Activated T-cell treated with anti-CD3 and anti-CD28 coated beads, Interleukin-2, amount 50 U/mL, for 72 hours (primary cell): ENCODE measurements around the gene OR51S1. TPM values are rescaled to one million over a fixed set of nuclear protein-coding genes. Genes with fewer than 3 reads are reported as not detected.
"Not testable (repeated sequence)": the region's sequence is repeated elsewhere in the genome, so short reads cannot be mapped to it uniquely, and the experiment has no call there.

ENCODE experiments used
- ATAC-seq, 2 donors: fragments of 150-1000 bp; cut with Tn5 transposase; replicated peaks in 1 of 2; 2 replicates each; pipeline ENCODE4 v1.10.0; 2021; ENCODE audit warnings: moderate library complexity in 2 of 2, mild to moderate bottlenecking in 1 of 2
- DNase-seq, 2 donors: peaks; one replicate each; pipeline ENCODE4 v3.0.0; 2021 to 2022; ENCODE audit warnings: mixed read lengths in 1 of 2
- H3K27ac Mint-ChIP-seq: one replicate; pipeline ENCODE4 v1.8.0; 2022; ENCODE audit warnings: mild to moderate bottlenecking, moderate library complexity, mixed read lengths
- H3K27me3 Mint-ChIP-seq: one replicate; pipeline ENCODE4 v1.8.0; 2022; ENCODE audit warnings: low read depth, mixed read lengths
- H3K36me3 Mint-ChIP-seq, 2 donors: one replicate each; pipeline ENCODE4 v1.8.0; 2022; ENCODE audit warnings: mixed read lengths in 2 of 2, mild to moderate bottlenecking in 1 of 2; ENCODE audit not compliant: insufficient read depth in 2 of 2
- H3K4me1 Mint-ChIP-seq: one replicate; pipeline ENCODE4 v1.8.0; 2022; ENCODE audit warnings: low read depth, mixed read lengths
- H3K4me3 Mint-ChIP-seq, 2 donors: one replicate each; pipeline ENCODE4 v1.8.0; 2022; ENCODE audit warnings: mild to moderate bottlenecking in 2 of 2, mixed read lengths in 2 of 2, moderate library complexity in 2 of 2
- H3K9me3 Mint-ChIP-seq, 2 donors: one replicate each; pipeline ENCODE4 v1.8.0; 2022; ENCODE audit warnings: mixed read lengths in 2 of 2
- total RNA-seq, 2 donors: library from RNA; stranded (reverse); gene quantifications; one replicate each; pipeline ENCODE4 v1.2.3, GENCODE V29; 2022

The OR51S1 gene
- not detected for total RNA-seq

DNA sequence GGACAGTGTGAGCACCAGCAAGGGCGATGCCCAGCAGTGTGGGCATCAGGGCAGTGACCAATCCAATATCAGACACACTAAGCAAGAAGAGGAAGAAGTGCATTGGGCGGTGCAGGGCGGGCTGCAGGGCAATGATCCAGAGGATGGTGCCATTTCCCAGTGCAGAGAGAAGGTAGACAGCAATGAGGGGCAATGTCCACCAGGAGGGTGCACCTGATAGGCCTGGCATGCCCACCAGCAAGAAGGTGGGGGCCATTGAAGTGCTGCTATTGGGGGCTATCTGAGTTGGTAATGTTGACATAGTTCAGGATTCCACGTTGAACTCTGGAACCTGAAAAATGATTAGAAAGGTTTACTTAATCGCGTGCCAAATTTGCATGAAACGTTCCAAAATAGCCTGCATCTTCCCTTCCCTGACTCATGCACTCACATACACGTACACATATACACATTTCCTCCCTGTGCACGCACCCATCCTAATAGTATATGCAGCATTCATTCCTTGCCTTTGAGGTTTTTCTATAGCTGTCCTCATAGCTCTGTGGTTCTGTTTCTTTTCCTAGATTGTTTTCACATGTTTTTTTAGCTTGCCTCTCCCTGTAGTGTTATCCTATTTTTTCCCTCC is at the start of gene OR51S1:
Gene OR51S1, minus strand, starts transcription at position 301 of the 625 bp plus-strand sequence. Its CDS starts 0 bp downstream, at position 301.
- Mint-ChIP-seq H3K36me3 (no peaks in the 10 kb centered on the region), H3K4me3 (no peak within 1 kb of the TSS), H3K4me1 (no peaks in the 10 kb centered on the region), H3K27ac (no peak within 1 kb of the TSS), H3K9me3 (no peaks in the 10 kb centered on the region), H3K27me3 (peaks cover 7% of the 10 kb centered on the region)
- ATAC-seq (no peak), DNase-seq (no peak)

DNA sequence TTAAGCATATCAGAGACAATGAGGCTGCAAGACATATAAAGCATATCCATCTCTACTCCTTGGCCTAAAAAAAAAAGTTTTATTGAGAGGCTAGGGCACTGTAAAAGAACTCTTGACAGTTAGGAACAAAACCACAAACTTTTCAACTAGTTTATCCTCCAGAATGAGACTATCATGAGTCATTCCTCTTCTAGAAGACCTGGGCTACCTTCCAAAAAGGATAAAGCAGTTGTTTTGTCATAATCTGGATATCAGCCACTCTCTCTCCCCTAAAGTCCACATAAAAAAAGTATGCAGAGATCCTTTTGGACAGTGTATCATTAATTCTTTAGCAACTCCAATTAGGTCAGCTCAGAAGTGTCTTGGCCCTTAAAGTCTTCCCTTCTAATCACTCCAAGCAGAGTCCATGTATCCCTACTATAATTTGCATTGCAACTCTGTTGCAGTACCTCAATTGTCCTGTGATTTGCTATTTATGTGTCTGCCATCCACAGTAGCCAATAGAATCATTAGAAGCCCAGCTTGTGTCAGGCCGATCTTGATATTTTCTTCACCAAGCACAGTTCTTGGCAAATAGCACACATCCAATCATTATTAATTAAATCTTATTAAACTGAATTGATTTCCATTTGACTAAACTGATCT is 43.1 kb upstream of the OR51S1 start:
- DNase-seq (no peak), ATAC-seq (no peak)
- Mint-ChIP-seq H3K27ac (no peak overlapping the region), H3K9me3 (peaks cover 0 to 4% of the 10 kb centered on the region in 2 donors), H3K4me1 (no peaks in the 10 kb centered on the region), H3K27me3 (peaks cover 9% of the 10 kb centered on the region), H3K4me3 (no peak overlapping the region), H3K36me3 (no peaks in the 10 kb centered on the region)

GRCh38 chr11:4890279-4890678 is 41.3 kb upstream of the OR51S1 start:
- peaks cover 0 to 4% of the 10 kb centered on the region in 2 donors for H3K9me3 Mint-ChIP-seq

GRCh38 chr11:4887591-4887990 is 38.6 kb upstream of the OR51S1 start:
- ATAC-seq, result no peak
- no peaks in the 10 kb centered on the region for H3K4me1 Mint-ChIP-seq
- H3K36me3 Mint-ChIP-seq, result no peaks in the 10 kb centered on the region
- H3K9me3 Mint-ChIP-seq, result peaks cover 0 to 4% of the 10 kb centered on the region in 2 donors
- no peak for DNase-seq
- no peak overlapping the region for H3K27ac Mint-ChIP-seq
- no peak overlapping the region for H3K4me3 Mint-ChIP-seq
- H3K27me3 Mint-ChIP-seq, result peaks cover 9% of the 10 kb centered on the region

More at GRCh38 chr11:4890279-4890678, 41.3 kb upstream of the OR51S1 start:
- Mint-ChIP-seq H3K27me3 (peaks cover 9% of the 10 kb centered on the region), H3K4me3 (no peak overlapping the region), H3K27ac (no peak overlapping the region), H3K4me1 (no peaks in the 10 kb centered on the region), H3K36me3 (no peaks in the 10 kb centered on the region)
- DNase-seq (no peak), ATAC-seq (no peak)

- Mint-ChIP-seq H3K27me3 (peaks cover 9% of the 10 kb centered on the region), H3K9me3 (peaks cover 0 to 4% of the 10 kb centered on the region in 2 donors), H3K36me3 (no peaks in the 10 kb centered on the region), H3K4me1 (no peaks in the 10 kb centered on the region), H3K4me3 (no peak overlapping the region), H3K27ac (no peak overlapping the region)
- DNase-seq (no peak), ATAC-seq (no peak)
Observed at GRCh38 chr11:4886186-4886585, 37.2 kb upstream of the OR51S1 start.

GRCh38 chr11:4884361-4884760 is 35.4 kb upstream of the OR51S1 start:
- ATAC-seq (no peak), DNase-seq (no peak)
- Mint-ChIP-seq H3K36me3 (no peaks in the 10 kb centered on the region), H3K4me1 (no peaks in the 10 kb centered on the region), H3K27ac (no peak overlapping the region), H3K9me3 (no peaks in the 10 kb centered on the region), H3K4me3 (no peak overlapping the region), H3K27me3 (peaks cover 1% of the 10 kb centered on the region)

- Mint-ChIP-seq H3K27ac (no peak overlapping the region), H3K9me3 (no peaks in the 10 kb centered on the region), H3K36me3 (no peaks in the 10 kb centered on the region), H3K4me1 (no peaks in the 10 kb centered on the region), H3K27me3 (no peaks in the 10 kb centered on the region), H3K4me3 (no peak overlapping the region)
- ATAC-seq (no peak), DNase-seq (no peak)
Observed at GRCh38 chr11:4882543-4882942, 33.5 kb upstream of the OR51S1 start.

DNA sequence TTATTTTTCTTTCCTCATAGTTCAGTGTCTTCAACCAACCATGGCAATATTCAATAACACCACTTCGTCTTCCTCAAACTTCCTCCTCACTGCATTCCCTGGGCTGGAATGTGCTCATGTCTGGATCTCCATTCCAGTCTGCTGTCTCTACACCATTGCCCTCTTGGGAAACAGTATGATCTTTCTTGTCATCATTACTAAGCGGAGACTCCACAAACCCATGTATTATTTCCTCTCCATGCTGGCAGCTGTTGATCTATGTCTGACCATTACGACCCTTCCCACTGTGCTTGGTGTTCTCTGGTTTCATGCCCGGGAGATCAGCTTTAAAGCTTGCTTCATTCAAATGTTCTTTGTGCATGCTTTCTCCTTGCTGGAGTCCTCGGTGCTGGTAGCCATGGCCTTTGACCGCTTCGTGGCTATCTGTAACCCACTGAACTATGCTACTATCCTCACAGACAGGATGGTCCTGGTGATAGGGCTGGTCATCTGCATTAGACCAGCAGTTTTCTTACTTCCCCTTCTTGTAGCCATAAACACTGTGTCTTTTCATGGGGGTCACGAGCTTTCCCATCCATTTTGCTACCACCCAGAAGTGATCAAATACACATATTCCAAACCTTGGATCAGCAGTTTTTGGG is 33.0 kb upstream of the OR51S1 start, which contains the start of gene OR51T1:
Gene OR51T1, plus strand, starts transcription at position 41 of the 641 bp plus-strand sequence. Its CDS starts 0 bp downstream, at position 41.
- Mint-ChIP-seq H3K4me3 (no peak within 1 kb of the TSS), H3K9me3 (no peaks in the 10 kb centered on the region), H3K4me1 (no peaks in the 10 kb centered on the region), H3K27me3 (no peaks in the 10 kb centered on the region), H3K27ac (no peak within 1 kb of the TSS), H3K36me3 (no peaks in the 10 kb centered on the region)
- DNase-seq (no peak), ATAC-seq (no peak)

- Mint-ChIP-seq H3K9me3 (no peaks in the 10 kb centered on the region), H3K36me3 (no peaks in the 10 kb centered on the region), H3K27ac (no peak overlapping the region), H3K27me3 (no peaks in the 10 kb centered on the region), H3K4me1 (no peaks in the 10 kb centered on the region), H3K4me3 (no peak overlapping the region)
- no peak for ATAC-seq
- DNase-seq, result no peak
Observed at GRCh38 chr11:4881188-4881587, 32.2 kb upstream of the OR51S1 start.

- H3K4me1 Mint-ChIP-seq, result no peaks in the 10 kb centered on the region
Observed at GRCh38 chr11:4865855-4866254, 16.8 kb upstream of the OR51S1 start.

GRCh38 chr11:4863876-4864275 is 14.9 kb upstream of the OR51S1 start:
- ATAC-seq (no peak), DNase-seq (no peak)
- Mint-ChIP-seq H3K36me3 (no peaks in the 10 kb centered on the region), H3K27me3 (no peaks in the 10 kb centered on the region), H3K4me3 (no peak overlapping the region), H3K9me3 (peaks cover 1 to 2% of the 10 kb centered on the region in 2 donors), H3K27ac (no peak overlapping the region), H3K4me1 (no peaks in the 10 kb centered on the region)

More at GRCh38 chr11:4865855-4866254, 16.8 kb upstream of the OR51S1 start:
- H3K4me3 Mint-ChIP-seq, result no peak overlapping the region
- H3K9me3 Mint-ChIP-seq, result peaks cover 1 to 6% of the 10 kb centered on the region in 2 donors
- DNase-seq (no peak), ATAC-seq (no peak)
- no peaks in the 10 kb centered on the region for H3K36me3 Mint-ChIP-seq
- H3K27ac Mint-ChIP-seq, result no peak overlapping the region
- no peaks in the 10 kb centered on the region for H3K27me3 Mint-ChIP-seq

DNA sequence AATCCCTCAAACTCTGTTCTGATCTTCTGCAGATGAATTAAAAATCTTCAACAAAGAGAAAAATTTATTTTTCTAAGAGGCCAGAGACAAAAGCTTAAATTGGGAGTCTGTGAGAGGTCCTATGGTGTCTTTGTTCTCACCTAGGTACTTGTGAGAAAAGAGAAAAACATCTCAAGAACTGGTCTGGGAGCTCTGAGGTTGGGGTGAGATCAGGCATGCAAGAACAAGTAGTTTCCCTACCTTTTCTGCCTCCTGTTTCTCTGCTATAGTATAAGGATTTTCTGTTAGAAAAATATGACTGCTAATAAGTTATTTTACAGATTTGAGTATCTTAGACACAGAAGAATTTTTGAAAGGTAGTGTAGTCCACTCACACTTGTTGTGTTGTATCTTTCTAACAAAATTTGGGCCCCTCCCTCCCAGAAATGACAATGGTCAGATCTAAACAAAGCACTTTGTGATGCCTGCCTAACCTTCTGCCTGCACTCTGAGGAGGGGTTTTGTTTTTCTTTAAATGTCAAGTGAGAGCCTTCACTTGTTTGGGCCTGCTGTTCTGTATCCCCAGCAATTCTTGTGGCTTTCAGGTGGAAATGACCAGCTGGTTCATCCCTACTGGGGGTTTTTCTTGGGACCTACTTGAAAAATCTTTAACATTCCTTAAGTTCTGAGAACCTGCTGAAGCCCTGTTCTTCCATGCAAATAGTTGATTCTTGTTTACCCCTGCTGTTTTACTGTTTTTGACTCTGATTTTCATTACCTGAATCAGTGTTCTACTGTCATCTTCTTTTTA is 13.6 kb upstream of the OR51S1 start:
- H3K27ac Mint-ChIP-seq, result no peak overlapping the region
- no peaks in the 10 kb centered on the region for H3K36me3 Mint-ChIP-seq
- no peak overlapping the region for H3K4me3 Mint-ChIP-seq
- H3K27me3 Mint-ChIP-seq, result no peaks in the 10 kb centered on the region
- no peaks in the 10 kb centered on the region for H3K4me1 Mint-ChIP-seq
- no peak for ATAC-seq
- H3K9me3 Mint-ChIP-seq, result no peaks in the 10 kb centered on the region
- DNase-seq, result no peak

DNA sequence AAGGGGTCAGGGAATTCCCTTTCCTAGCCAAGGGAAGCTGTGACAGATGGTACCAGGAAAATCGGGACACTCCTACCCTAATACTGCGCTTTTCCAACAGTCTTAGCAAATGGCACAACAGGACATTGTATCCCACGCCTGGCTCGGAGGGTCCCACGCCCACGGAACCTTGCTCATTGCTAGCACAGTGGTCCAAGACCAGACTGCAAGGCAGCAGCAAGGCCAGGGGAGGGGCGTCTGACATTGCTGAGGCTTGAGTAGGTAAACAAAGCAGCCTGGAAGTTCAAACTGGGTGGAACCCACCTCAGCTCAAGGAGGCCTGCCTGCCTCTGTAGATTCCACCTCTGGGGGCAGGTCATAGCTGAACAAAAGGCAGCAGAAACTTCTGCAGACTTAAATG is 5.3 kb upstream of the OR51S1 start:
- H3K36me3 Mint-ChIP-seq, ATAC-seq, H3K27ac Mint-ChIP-seq, H3K4me1 Mint-ChIP-seq, H3K4me3 Mint-ChIP-seq, H3K27me3 Mint-ChIP-seq, DNase-seq, H3K9me3 Mint-ChIP-seq: not testable (repeated sequence)
